HCT116 (cell line): ENCODE measurements around the gene EEFSEC.

Source experiments
- CEBPB ChIP-seq: IDR thresholded peaks from 2 replicates; pipeline ENCODE4 v1.6.1; 2012; ENCODE audit warnings: low read depth
- EZH2 ChIP-seq: fragments of 200-600 bp; sonication (generic); IDR thresholded peaks from 2 replicates; pipeline ENCODE4 v1.6.1; 2017; ENCODE audit warnings: antibody characterized with exemption, mixed run types
- JUND ChIP-seq: IDR thresholded peaks from 2 replicates; pipeline ENCODE4 v1.6.1; 2012
- POLR2A ChIP-seq: IDR thresholded peaks from 2 replicates; pipeline ENCODE4 v1.7.0; 2011; ENCODE audit warnings: borderline replicate concordance; ENCODE audit not compliant: insufficient read depth, insufficient read length; ENCODE audit errors: extremely low read depth
- ZFX ChIP-seq: fragments of 450-650 bp; IDR thresholded peaks from 2 replicates; pipeline ENCODE4 v1.6.1; 2017
- TF ChIP-seq, protein P1 (sequence below), 3 experiments: fragments of 200-600 bp in 1 of 3; sonication (generic) in 1 of 3; IDR thresholded peaks in 2 of 3; conservative IDR thresholded peaks in 1 of 3; 2 replicates each; pipeline ENCODE4 v1.5.1; 2012 to 2017; ENCODE audit warnings: low read depth in 2 of 3, low read length in 2 of 3, antibody characterized with exemption in 1 of 3, borderline replicate concordance in 1 of 3, control low read depth in 1 of 3, mild to moderate bottlenecking in 1 of 3, mixed read lengths in 1 of 3, mixed run types in 1 of 3, moderate library complexity in 1 of 3; ENCODE audit not compliant: insufficient read depth in 1 of 3
- TF ChIP-seq, protein P2 (sequence below): IDR thresholded peaks from 2 replicates; pipeline ENCODE4 v1.6.1; 2012

DNA sequence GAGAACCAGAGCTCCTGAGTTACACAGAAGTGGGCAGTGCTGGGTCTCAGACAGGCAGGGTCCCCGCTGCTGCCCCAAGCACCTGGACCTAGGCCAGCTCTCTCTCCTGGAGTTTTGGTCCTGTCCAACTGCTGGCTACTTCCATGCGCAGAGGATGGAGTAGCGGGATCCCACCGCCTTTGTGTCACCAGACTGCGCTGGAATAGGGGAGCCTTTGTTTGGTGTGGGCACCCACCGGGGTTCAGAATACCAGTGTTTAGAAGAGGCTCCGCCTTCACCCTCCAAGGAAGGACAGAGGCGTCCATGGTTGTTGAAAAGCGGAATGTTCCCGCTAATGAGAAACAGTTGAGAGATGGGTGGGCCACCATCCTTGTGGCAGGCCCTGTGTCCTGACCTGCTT, 159.0 kb downstream of the EEFSEC start:
- TF ChIP-seq, protein P1, sequence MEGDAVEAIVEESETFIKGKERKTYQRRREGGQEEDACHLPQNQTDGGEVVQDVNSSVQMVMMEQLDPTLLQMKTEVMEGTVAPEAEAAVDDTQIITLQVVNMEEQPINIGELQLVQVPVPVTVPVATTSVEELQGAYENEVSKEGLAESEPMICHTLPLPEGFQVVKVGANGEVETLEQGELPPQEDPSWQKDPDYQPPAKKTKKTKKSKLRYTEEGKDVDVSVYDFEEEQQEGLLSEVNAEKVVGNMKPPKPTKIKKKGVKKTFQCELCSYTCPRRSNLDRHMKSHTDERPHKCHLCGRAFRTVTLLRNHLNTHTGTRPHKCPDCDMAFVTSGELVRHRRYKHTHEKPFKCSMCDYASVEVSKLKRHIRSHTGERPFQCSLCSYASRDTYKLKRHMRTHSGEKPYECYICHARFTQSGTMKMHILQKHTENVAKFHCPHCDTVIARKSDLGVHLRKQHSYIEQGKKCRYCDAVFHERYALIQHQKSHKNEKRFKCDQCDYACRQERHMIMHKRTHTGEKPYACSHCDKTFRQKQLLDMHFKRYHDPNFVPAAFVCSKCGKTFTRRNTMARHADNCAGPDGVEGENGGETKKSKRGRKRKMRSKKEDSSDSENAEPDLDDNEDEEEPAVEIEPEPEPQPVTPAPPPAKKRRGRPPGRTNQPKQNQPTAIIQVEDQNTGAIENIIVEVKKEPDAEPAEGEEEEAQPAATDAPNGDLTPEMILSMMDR (IDR thresholded peaks at IDR 0.05 in 2 of 3, conservative IDR thresholded peaks at IDR 0.05 in 1 of 3; ENCODE audit: borderline replicate concordance in 1 of 3, insufficient read depth in 1 of 3, low read depth in 2 of 3, low read length in 2 of 3) = no peak
- TF ChIP-seq EZH2 (no peak), POLR2A (no peak), JUND (no peak), CEBPB (no peak), ZFX (no peak)
- TF ChIP-seq, protein P2, sequence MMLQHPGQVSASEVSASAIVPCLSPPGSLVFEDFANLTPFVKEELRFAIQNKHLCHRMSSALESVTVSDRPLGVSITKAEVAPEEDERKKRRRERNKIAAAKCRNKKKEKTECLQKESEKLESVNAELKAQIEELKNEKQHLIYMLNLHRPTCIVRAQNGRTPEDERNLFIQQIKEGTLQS = no peak
